SK-N-SH treated with all-trans-retinoic acid at 6 μM for 48 hours (cell line): ENCODE results near the gene SUN3.

Source experiments
- ATAC-seq: fragments of 200-7000 bp; cut with Tn5 transposase; 3 replicates; pipeline ENCODE4 v1.9.1; 2020; ENCODE audit warnings: mild to moderate bottlenecking, moderate library complexity
- ARNTL ChIP-seq: fragments of 450-650 bp; formaldehyde crosslinking; IDR thresholded peaks from 2 replicates; pipeline ENCODE4 v1.5.0; 2020; ENCODE audit warnings: low read depth, mild to moderate bottlenecking, moderate library complexity, borderline replicate concordance
- CSDC2 ChIP-seq: fragments of 250-450 bp; sonication (Bioruptor Pico); IDR thresholded peaks from 2 replicates; pipeline ENCODE4 v1.5.0; 2020; ENCODE audit warnings: mild to moderate bottlenecking, moderate library complexity
- CSRNP3 ChIP-seq: fragments of 250-450 bp; sonication (Bioruptor Pico); IDR thresholded peaks from 2 replicates; pipeline ENCODE4 v1.5.1; 2021; ENCODE audit warnings: mild to moderate bottlenecking, moderate library complexity
- ESRRG ChIP-seq: fragments of 250-450 bp; sonication (Bioruptor Pico); IDR thresholded peaks from 2 replicates; pipeline ENCODE4 v1.6.1; 2021; ENCODE audit warnings: mild to moderate bottlenecking
- GLIS3 ChIP-seq: fragments of 250-450 bp; sonication (Bioruptor Pico); IDR thresholded peaks from 2 replicates; pipeline ENCODE4 v1.5.0; 2020; ENCODE audit warnings: mild to moderate bottlenecking, moderate library complexity
- ISL1 ChIP-seq: fragments of 250-450 bp; sonication (Bioruptor Pico); IDR thresholded peaks from 2 replicates; pipeline ENCODE4 v2.1.2; 2022; ENCODE audit warnings: mild to moderate bottlenecking, moderate library complexity
- POU6F1 ChIP-seq: fragments of 250-450 bp; sonication (Bioruptor Pico); IDR thresholded peaks from 2 replicates; pipeline ENCODE4 v1.8.0; 2021; ENCODE audit warnings: low read depth, mild to moderate bottlenecking, moderate library complexity, borderline replicate concordance
- PPARA ChIP-seq: fragments of 250-450 bp; sonication (Bioruptor Pico); IDR thresholded peaks from 2 replicates; pipeline ENCODE4 v1.5.0; 2020; ENCODE audit warnings: mild to moderate bottlenecking, borderline replicate concordance
- RARB ChIP-seq: fragments of 250-450 bp; sonication (Bioruptor Pico); IDR thresholded peaks from 2 replicates; pipeline ENCODE4 v1.8.0; 2021; ENCODE audit warnings: mild to moderate bottlenecking, moderate library complexity
- SNAI2 ChIP-seq: fragments of 250-450 bp; sonication (Bioruptor Pico); IDR thresholded peaks from 2 replicates; pipeline ENCODE4 v1.5.0; 2020; ENCODE audit warnings: mild to moderate bottlenecking, moderate library complexity
- TCF4 ChIP-seq: fragments of 250-450 bp; sonication (Bioruptor Pico); IDR thresholded peaks from 2 replicates; pipeline ENCODE4 v1.8.0; 2021; ENCODE audit warnings: mild to moderate bottlenecking, moderate library complexity, borderline replicate concordance
- TOX ChIP-seq: fragments of 250-450 bp; sonication (Bioruptor Pico); IDR thresholded peaks from 2 replicates; pipeline ENCODE4 v1.8.0; 2021; ENCODE audit warnings: mild to moderate bottlenecking, moderate library complexity, borderline replicate concordance
- ZC3H10 ChIP-seq: fragments of 250-450 bp; sonication (Bioruptor Pico); IDR thresholded peaks from 2 replicates; pipeline ENCODE4 v1.5.1; 2021; ENCODE audit warnings: mild to moderate bottlenecking, moderate library complexity
- ZFP3 ChIP-seq: fragments of 250-450 bp; sonication (Bioruptor Pico); IDR thresholded peaks from 2 replicates; pipeline ENCODE4 v1.5.0; 2020; ENCODE audit warnings: mild to moderate bottlenecking, moderate library complexity
- ZFP30 ChIP-seq: fragments of 450-650 bp; formaldehyde crosslinking; IDR thresholded peaks from 2 replicates; pipeline ENCODE4 v1.5.0; 2022; ENCODE audit warnings: mild to moderate bottlenecking, moderate library complexity
- ZNF565 ChIP-seq: fragments of 450-650 bp; formaldehyde crosslinking; conservative IDR thresholded peaks from 2 replicates; pipeline ENCODE4 v1.5.0; 2020; ENCODE audit warnings: low read depth, mild to moderate bottlenecking, moderate library complexity
- ZNF70 ChIP-seq: fragments of 450-650 bp; formaldehyde crosslinking; IDR thresholded peaks from 2 replicates; pipeline ENCODE4 v1.5.0; 2020; ENCODE audit warnings: mild to moderate bottlenecking, moderate library complexity
- ZNF8 ChIP-seq: fragments of 450-650 bp; formaldehyde crosslinking; IDR thresholded peaks from 2 replicates; pipeline ENCODE4 v1.5.0; 2020; ENCODE audit warnings: mild to moderate bottlenecking, moderate library complexity
- TF ChIP-seq, protein P1 (sequence below): fragments of 250-450 bp; sonication (Bioruptor Pico); IDR thresholded peaks from 2 replicates; pipeline ENCODE4 v1.8.0; 2020; ENCODE audit warnings: mild to moderate bottlenecking, moderate library complexity, borderline replicate concordance
- TF ChIP-seq, protein P2 (sequence below): fragments of 250-450 bp; sonication (Bioruptor Pico); IDR thresholded peaks from 2 replicates; pipeline ENCODE4 v1.5.0; 2020; ENCODE audit warnings: mild to moderate bottlenecking, moderate library complexity
- TF ChIP-seq, protein P3 (sequence below): fragments of 250-450 bp; sonication (Bioruptor Pico); IDR thresholded peaks from 2 replicates; pipeline ENCODE4 v1.5.1; 2020; ENCODE audit warnings: low read depth, mild to moderate bottlenecking, moderate library complexity

The SUN3 gene

GRCh38 chr7:48035967-48036478 is 7.1 kb upstream of the SUN3 start:
- TF ChIP-seq ESRRG (CRISPR knock-in tag) (no peak), ZFP3 (CRISPR knock-in tag) (no peak), PPARA (no peak), CSDC2 (CRISPR knock-in tag) (no peak), TCF4 (CRISPR knock-in tag) (no peak), ISL1 (no peak), ZC3H10 (CRISPR knock-in tag) (no peak), ZNF70 (CRISPR knock-in tag) (no peak), ARNTL (CRISPR knock-in tag) (no peak), ZNF565 (no peak), TOX (no peak), GLIS3 (CRISPR knock-in tag) (no peak), RARB (no peak), POU6F1 (CRISPR knock-in tag) (no peak), ZNF8 (no peak), SNAI2 (CRISPR knock-in tag) (no peak), CSRNP3 (no peak)
- TF ChIP-seq, protein P1, sequence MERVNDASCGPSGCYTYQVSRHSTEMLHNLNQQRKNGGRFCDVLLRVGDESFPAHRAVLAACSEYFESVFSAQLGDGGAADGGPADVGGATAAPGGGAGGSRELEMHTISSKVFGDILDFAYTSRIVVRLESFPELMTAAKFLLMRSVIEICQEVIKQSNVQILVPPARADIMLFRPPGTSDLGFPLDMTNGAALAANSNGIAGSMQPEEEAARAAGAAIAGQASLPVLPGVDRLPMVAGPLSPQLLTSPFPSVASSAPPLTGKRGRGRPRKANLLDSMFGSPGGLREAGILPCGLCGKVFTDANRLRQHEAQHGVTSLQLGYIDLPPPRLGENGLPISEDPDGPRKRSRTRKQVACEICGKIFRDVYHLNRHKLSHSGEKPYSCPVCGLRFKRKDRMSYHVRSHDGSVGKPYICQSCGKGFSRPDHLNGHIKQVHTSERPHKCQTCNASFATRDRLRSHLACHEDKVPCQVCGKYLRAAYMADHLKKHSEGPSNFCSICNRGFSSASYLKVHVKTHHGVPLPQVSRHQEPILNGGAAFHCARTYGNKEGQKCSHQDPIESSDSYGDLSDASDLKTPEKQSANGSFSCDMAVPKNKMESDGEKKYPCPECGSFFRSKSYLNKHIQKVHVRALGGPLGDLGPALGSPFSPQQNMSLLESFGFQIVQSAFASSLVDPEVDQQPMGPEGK (CRISPR knock-in tag): no peak
- TF ChIP-seq, protein P2, sequence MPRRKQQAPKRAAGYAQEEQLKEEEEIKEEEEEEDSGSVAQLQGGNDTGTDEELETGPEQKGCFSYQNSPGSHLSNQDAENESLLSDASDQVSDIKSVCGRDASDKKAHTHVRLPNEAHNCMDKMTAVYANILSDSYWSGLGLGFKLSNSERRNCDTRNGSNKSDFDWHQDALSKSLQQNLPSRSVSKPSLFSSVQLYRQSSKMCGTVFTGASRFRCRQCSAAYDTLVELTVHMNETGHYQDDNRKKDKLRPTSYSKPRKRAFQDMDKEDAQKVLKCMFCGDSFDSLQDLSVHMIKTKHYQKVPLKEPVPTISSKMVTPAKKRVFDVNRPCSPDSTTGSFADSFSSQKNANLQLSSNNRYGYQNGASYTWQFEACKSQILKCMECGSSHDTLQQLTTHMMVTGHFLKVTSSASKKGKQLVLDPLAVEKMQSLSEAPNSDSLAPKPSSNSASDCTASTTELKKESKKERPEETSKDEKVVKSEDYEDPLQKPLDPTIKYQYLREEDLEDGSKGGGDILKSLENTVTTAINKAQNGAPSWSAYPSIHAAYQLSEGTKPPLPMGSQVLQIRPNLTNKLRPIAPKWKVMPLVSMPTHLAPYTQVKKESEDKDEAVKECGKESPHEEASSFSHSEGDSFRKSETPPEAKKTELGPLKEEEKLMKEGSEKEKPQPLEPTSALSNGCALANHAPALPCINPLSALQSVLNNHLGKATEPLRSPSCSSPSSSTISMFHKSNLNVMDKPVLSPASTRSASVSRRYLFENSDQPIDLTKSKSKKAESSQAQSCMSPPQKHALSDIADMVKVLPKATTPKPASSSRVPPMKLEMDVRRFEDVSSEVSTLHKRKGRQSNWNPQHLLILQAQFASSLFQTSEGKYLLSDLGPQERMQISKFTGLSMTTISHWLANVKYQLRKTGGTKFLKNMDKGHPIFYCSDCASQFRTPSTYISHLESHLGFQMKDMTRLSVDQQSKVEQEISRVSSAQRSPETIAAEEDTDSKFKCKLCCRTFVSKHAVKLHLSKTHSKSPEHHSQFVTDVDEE (CRISPR knock-in tag): no peak
- TF ChIP-seq, protein P3, sequence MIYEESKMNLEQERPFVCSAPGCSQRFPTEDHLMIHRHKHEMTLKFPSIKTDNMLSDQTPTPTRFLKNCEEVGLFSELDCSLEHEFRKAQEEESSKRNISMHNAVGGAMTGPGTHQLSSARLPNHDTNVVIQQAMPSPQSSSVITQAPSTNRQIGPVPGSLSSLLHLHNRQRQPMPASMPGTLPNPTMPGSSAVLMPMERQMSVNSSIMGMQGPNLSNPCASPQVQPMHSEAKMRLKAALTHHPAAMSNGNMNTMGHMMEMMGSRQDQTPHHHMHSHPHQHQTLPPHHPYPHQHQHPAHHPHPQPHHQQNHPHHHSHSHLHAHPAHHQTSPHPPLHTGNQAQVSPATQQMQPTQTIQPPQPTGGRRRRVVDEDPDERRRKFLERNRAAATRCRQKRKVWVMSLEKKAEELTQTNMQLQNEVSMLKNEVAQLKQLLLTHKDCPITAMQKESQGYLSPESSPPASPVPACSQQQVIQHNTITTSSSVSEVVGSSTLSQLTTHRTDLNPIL (CRISPR knock-in tag): no peak
- ATAC-seq: peak; percentile 50

DNA sequence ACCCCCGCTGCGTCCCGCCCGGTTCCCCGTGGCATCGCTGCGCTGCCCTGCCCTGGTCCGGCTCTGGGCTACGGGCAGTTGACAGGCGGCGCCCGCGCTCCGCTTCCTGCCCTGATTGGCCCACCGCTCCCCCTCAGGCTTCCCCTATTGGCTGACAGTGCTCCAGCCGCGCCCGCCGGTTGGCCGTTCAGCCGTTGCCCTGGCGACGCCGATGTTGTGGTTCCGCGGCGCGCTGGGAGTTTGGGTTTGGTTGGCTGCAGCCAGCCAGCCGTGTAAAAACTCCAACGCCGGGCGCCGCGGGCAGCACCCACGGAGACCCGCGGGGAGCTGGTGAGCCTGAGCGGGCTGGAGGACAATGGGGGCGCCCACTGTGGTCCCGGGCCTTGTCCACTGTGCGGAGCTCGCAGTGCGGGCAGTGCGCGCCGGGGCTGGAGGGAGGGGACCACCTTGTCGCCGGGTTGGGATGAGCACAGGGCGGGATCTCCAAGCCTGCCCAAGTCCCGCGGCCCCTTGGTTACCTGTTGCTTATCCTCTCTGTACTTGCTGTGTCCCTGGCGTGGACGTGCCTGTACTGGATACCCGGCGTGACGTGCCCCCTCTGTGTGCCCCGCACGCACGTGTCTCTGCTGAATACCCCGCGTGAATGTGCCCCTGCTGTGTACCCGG is 6.5 kb upstream of the SUN3 start, which contains the start of gene C7orf57:
Gene C7orf57 (plus strand): TSS at position 243 of the 666 bp plus-strand sequence. CDS start 766 bp downstream, outside the sequence.
- ATAC-seq: peak; percentile 99
- no peak for TF ChIP-seq ZNF8
- TF ChIP-seq SNAI2 (CRISPR knock-in tag): 0 out of 2 replicates have a peak, but pooled peaks have one; percentile 34

- no peak for ATAC-seq
- TF ChIP-seq ZNF565 (no peak), RARB (no peak), TOX (no peak), POU6F1 (CRISPR knock-in tag) (no peak), ZFP30 (CRISPR knock-in tag) (no peak), ESRRG (CRISPR knock-in tag) (no peak), SNAI2 (CRISPR knock-in tag) (no peak), GLIS3 (CRISPR knock-in tag) (no peak), CSRNP3 (no peak), ZC3H10 (CRISPR knock-in tag) (no peak)
- TF ChIP-seq, protein P3 (CRISPR knock-in tag): no peak
These were observed 5.0 kb upstream of the SUN3 start for GRCh38 chr7:48033922-48034321.
